Measurements from ENCODE around the gene ERICH2. TPM values are rescaled to one million over a fixed set of nuclear protein-coding genes. Genes with fewer than 3 reads are reported as not detected.

ERICH2 gene
- total RNA-seq, 4 donors from 2014 or later: not detected

- no peaks in the 10 kb centered on the region for H3K36me3 ChIP-seq
- no peaks in the 10 kb centered on the region for H3K9me3 ChIP-seq
- ATAC-seq: no peak
- H3K27ac ChIP-seq: no peak overlapping the region
- no peak overlapping the region for H3K4me3 ChIP-seq
- TF ChIP-seq POLR2A (IDR thresholded peaks at IDR 0.05) (no peak), CTCF (IDR thresholded peaks at IDR 0.05) (no peak), POLR2AphosphoS5 (IDR thresholded peaks at IDR 0.05) (no peak)
- H3K4me1 ChIP-seq: no peaks in the 10 kb centered on the region
- 82 to 100% methylated on average over 1 of the region's 1 CpG for WGBS, 2 donors (ENCODE audit: low coverage in 1 of 2)
- H3K27me3 ChIP-seq: no peaks in the 10 kb centered on the region
Measured at GRCh38 chr2:170779304-170779703, 9.1 kb downstream of the ERICH2 start.

- H3K27ac ChIP-seq: no peak overlapping the region
- no peaks in the 10 kb centered on the region for H3K27me3 ChIP-seq
- no peak for ATAC-seq
- no peaks in the 10 kb centered on the region for H3K36me3 ChIP-seq
- no peaks in the 10 kb centered on the region for H3K9me3 ChIP-seq
- TF ChIP-seq POLR2AphosphoS5 (IDR thresholded peaks at IDR 0.05) (no peak), POLR2A (IDR thresholded peaks at IDR 0.05) (no peak), EP300 (IDR thresholded peaks at IDR 0.05) (no peak), CTCF (IDR thresholded peaks at IDR 0.05) (no peak)
- WGBS, 2 donors (ENCODE audit: low coverage in 1 of 2): 50 to 88% methylated on average over 2 of the region's 2 CpGs
- no peaks in the 10 kb centered on the region for H3K4me1 ChIP-seq
- no peak overlapping the region for H3K4me3 ChIP-seq
Measured at GRCh38 chr2:170782673-170783072, 12.5 kb downstream of the ERICH2 start.

DNA sequence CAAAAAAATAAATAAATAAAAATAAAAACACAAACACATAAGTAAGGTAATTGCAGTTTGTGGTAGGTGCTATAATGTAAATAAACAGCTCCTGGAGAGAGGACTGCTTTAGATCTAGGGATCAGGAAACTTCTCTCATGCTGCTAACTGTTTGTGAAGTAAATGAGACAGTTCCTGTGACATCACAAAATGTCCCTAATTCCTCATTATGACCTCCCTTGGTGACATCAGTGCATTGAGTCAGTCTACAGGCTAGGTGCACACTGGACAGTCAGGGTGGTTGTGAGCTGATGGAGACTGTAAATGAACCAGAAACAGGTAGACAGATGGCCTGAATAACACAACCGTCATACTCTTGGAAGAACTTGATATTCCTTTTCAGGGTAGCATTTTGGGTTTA, 13.4 kb downstream of the ERICH2 start:
- no peak for ATAC-seq
- WGBS, 2 donors (ENCODE audit: low coverage in 1 of 2): 100% methylated on average over 1 of the region's 1 CpG
- no peak overlapping the region for H3K27ac ChIP-seq
- H3K4me3 ChIP-seq: no peak overlapping the region
- no peaks in the 10 kb centered on the region for H3K9me3 ChIP-seq
- no peaks in the 10 kb centered on the region for H3K27me3 ChIP-seq
- H3K36me3 ChIP-seq: no peaks in the 10 kb centered on the region
- TF ChIP-seq EP300 (IDR thresholded peaks at IDR 0.05) (no peak), CTCF (IDR thresholded peaks at IDR 0.05) (no peak), POLR2AphosphoS5 (IDR thresholded peaks at IDR 0.05) (no peak), POLR2A (IDR thresholded peaks at IDR 0.05) (no peak)
- H3K4me1 ChIP-seq: no peaks in the 10 kb centered on the region

DNA sequence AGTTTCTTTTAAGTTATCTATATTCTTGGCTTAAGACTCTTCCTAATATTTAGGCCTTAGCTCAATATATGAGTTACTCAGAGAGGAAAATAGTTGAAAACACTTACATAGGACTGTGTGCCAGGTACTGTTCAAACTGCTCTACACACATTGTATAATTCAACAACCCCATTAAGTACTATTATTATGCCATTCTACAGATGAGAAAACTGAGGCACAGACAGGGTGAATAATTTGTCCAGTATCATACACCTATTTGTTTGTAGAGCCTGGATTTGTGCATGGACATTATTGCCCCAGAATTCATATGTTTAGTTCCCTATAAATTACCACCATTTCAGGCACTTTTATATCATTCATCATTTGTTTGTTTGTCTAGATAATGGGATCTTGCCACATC, 28.8 kb downstream of the ERICH2 start:
- no peak for ATAC-seq
- no peaks in the 10 kb centered on the region for H3K36me3 ChIP-seq
- peaks cover 9% of the 10 kb centered on the region for H3K27me3 ChIP-seq
- H3K4me1 ChIP-seq: no peaks in the 10 kb centered on the region
- no peak overlapping the region for H3K27ac ChIP-seq
- H3K4me3 ChIP-seq: no peak overlapping the region
- no peaks in the 10 kb centered on the region for H3K9me3 ChIP-seq
- TF ChIP-seq POLR2A (IDR thresholded peaks at IDR 0.05) (no peak), EP300 (IDR thresholded peaks at IDR 0.05) (no peak)

DNA sequence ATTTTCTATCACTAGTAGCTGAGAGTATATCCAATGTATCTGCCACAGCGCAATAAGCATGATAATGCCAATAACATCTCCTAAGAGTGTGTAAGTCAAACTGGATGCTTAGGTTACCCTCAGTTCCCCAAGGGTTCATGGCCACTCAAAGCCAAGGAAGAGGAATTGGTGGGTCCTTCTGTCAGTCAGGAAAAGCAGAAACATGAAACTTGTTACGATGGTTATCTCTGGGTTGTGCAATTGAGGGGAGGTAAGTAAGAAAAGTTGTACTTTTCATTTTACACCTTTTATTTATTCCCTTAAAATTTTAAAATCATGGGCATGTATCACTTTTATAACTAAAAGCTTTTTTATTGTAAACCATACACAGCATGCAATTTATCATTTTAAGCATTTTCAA, 36.4 kb downstream of the ERICH2 start:
- H3K36me3 ChIP-seq: no peaks in the 10 kb centered on the region
- no peak for ATAC-seq
- peaks cover 27% of the 10 kb centered on the region for H3K27me3 ChIP-seq
- no peak overlapping the region for H3K4me3 ChIP-seq
- no peak overlapping the region for H3K27ac ChIP-seq
- H3K4me1 ChIP-seq: no peaks in the 10 kb centered on the region
- TF ChIP-seq CTCF (IDR thresholded peaks at IDR 0.05) (no peak), POLR2AphosphoS5 (IDR thresholded peaks at IDR 0.05) (no peak), EP300 (IDR thresholded peaks at IDR 0.05) (no peak), POLR2A (IDR thresholded peaks at IDR 0.05) (no peak)
- H3K9me3 ChIP-seq: no peaks in the 10 kb centered on the region
- 87 to 100% methylated on average over 2 of the region's 2 CpGs for WGBS, 2 donors (ENCODE audit: low coverage in 1 of 2)
